IMR-90 (cell line): ENCODE measurements around the gene UBE2O. TPM values are rescaled to one million over a fixed set of nuclear protein-coding genes. Genes with fewer than 3 reads are reported as not detected.

Experiments used
- ATAC-seq: fragments of 200-7000 bp; cut with Tn5 transposase; 2 replicates; pipeline ENCODE4 v1.9.1; 2020; ENCODE audit warnings: low read depth, mild to moderate bottlenecking, moderate library complexity
- BruUV-seq: library from RNA; stranded (reverse); fragments of 400-500 nt; replicated peaks from 2 replicates; lab custom pipeline; 2021; lab: Mats Ljungman, UMichigan
- CTCF ChIA-PET: fragments of 300-600 bp; formaldehyde crosslinking; extraction: SDS; loops from one replicate; lab custom pipeline; 2021; ENCODE audit warnings: antibody characterized with exemption; lab: Yijun Ruan, JAX
- POLR2A ChIA-PET: fragments of 300-600 bp; sonication (Branson Sonifier 250); formaldehyde crosslinking; loops from one replicate; lab custom pipeline; 2022; ENCODE audit warnings: antibody characterized with exemption; ENCODE audit not compliant: unreplicated experiment; lab: Charles Lee
- DNase-seq: peaks from one replicate; pipeline ENCODE4 v3.0.0; 2013
- H2AFZ ChIP-seq: replicated peaks from 2 replicates; pipeline ENCODE3; 2013; ENCODE audit warnings: low read length, mild to moderate bottlenecking; ENCODE audit not compliant: poor library complexity
- H2AK5ac ChIP-seq: 2 replicates; pipeline ENCODE4 v1.6.1; 2013; ENCODE audit warnings: low read depth, low read length, inconsistent platforms
- H2AK9ac ChIP-seq: replicated peaks from 2 replicates; pipeline ENCODE3; 2013; ENCODE audit warnings: mild to moderate bottlenecking, low read depth, low read length, moderate library complexity; ENCODE audit not compliant: poor library complexity
- H2BK120ac ChIP-seq: 2 replicates; pipeline ENCODE4 v1.6.1; 2013; ENCODE audit warnings: low read depth, low read length, inconsistent platforms
- H2BK15ac ChIP-seq: 3 replicates; pipeline ENCODE4 v1.6.1; 2013; ENCODE audit warnings: low read depth, low read length, inconsistent platforms
- H2BK20ac ChIP-seq: 2 replicates; pipeline ENCODE4 v1.6.1; 2013; ENCODE audit warnings: low read depth, mild to moderate bottlenecking, inconsistent platforms, low read length, moderate library complexity
- H2BK5ac ChIP-seq: 2 replicates; pipeline ENCODE4 v1.6.1; 2013; ENCODE audit warnings: mild to moderate bottlenecking, low read depth, low read length, inconsistent platforms; ENCODE audit not compliant: poor library complexity, severe bottlenecking
- H3K14ac ChIP-seq: replicated peaks from 2 replicates; pipeline ENCODE4 v1.6.1; 2013; ENCODE audit warnings: low read depth, low read length, inconsistent platforms
- H3K18ac ChIP-seq: 2 replicates; pipeline ENCODE4 v1.6.1; 2013; ENCODE audit warnings: low read depth, low read length, control low read depth
- H3K23ac ChIP-seq: 2 replicates; pipeline ENCODE4 v1.6.1; 2013; ENCODE audit warnings: low read depth, low read length, inconsistent platforms
- H3K27ac ChIP-seq: 2 replicates; pipeline ENCODE4 v1.5.1; 2013; ENCODE audit warnings: mild to moderate bottlenecking, control low read depth, low read length; ENCODE audit not compliant: insufficient read depth
- H3K27me3 ChIP-seq: 2 replicates; pipeline ENCODE4 v1.6.1; 2013; ENCODE audit warnings: low read length; ENCODE audit not compliant: control insufficient read depth, insufficient read depth
- H3K36me3 ChIP-seq: 2 replicates; pipeline ENCODE4 v1.6.1; 2013; ENCODE audit warnings: low read length, mixed read lengths; ENCODE audit not compliant: control insufficient read depth, insufficient read depth
- H3K4ac ChIP-seq: 2 replicates; pipeline ENCODE4 v1.6.1; 2013; ENCODE audit warnings: low read depth, low read length, inconsistent platforms
- H3K4me1 ChIP-seq: 2 replicates; pipeline ENCODE4 v1.6.1; 2013; ENCODE audit warnings: low read length, mixed read lengths; ENCODE audit not compliant: control insufficient read depth, insufficient read depth
- H3K4me2 ChIP-seq: 2 replicates; pipeline ENCODE4 v1.6.1; 2013; ENCODE audit warnings: low read depth, mild to moderate bottlenecking, control low read depth, low read length, moderate library complexity
- H3K4me3 ChIP-seq: 2 replicates; pipeline ENCODE4 v1.5.1; 2013; ENCODE audit warnings: low read depth, mild to moderate bottlenecking, control low read depth, low read length, moderate library complexity; ENCODE audit not compliant: insufficient read depth
- H3K56ac ChIP-seq: 2 replicates; pipeline ENCODE4 v1.6.1; 2013; ENCODE audit warnings: low read length, inconsistent platforms; ENCODE audit not compliant: insufficient read depth; ENCODE audit errors: extremely low read depth
- H3K79me1 ChIP-seq, 2 experiments: 2 replicates each; pipeline ENCODE4 v1.6.1; 2013; ENCODE audit warnings: low read length in 2 of 2, inconsistent platforms in 1 of 2, low read depth in 1 of 2
- H3K9ac ChIP-seq: 2 replicates; pipeline ENCODE4 v1.6.1; 2013; ENCODE audit warnings: low read depth, low read length, control low read depth
- H3K9me1 ChIP-seq: 2 replicates; pipeline ENCODE4 v1.6.1; 2013; ENCODE audit warnings: low read length, inconsistent platforms; ENCODE audit not compliant: insufficient read depth
- H3K9me3 ChIP-seq: 2 replicates; pipeline ENCODE4 v1.6.1; 2013; ENCODE audit warnings: low read length; ENCODE audit not compliant: control insufficient read depth, insufficient read depth
- H4K20me1 ChIP-seq: 2 replicates; pipeline ENCODE4 v1.6.1; 2013; ENCODE audit warnings: low read length, inconsistent platforms; ENCODE audit not compliant: insufficient read depth
- H4K5ac ChIP-seq: 2 replicates; pipeline ENCODE4 v1.6.1; 2013; ENCODE audit warnings: mild to moderate bottlenecking, low read depth, low read length, control low read depth
- H4K8ac ChIP-seq, 2 experiments: 2 replicates each; pipeline ENCODE4 v1.6.1; 2013; ENCODE audit warnings: low read depth in 2 of 2, low read length in 2 of 2, control low read depth in 1 of 2, inconsistent platforms in 1 of 2
- H4K91ac ChIP-seq: 2 replicates; pipeline ENCODE4 v1.6.1; 2013; ENCODE audit warnings: low read depth, low read length, inconsistent platforms; ENCODE audit not compliant: insufficient read depth
- BHLHE40 ChIP-seq: fragments of 150-350 bp; IDR thresholded peaks from 2 replicates; pipeline ENCODE4 v1.6.1; 2016; ENCODE audit warnings: mild to moderate bottlenecking, low read depth, low read length
- CHD1 ChIP-seq: IDR thresholded peaks from 2 replicates; pipeline ENCODE4 v1.6.1; 2012; ENCODE audit warnings: low read depth, low read length, improper control_type of control experiment
- RCOR1 ChIP-seq: IDR thresholded peaks from 2 replicates; pipeline ENCODE4 v1.6.1; 2012; ENCODE audit warnings: mild to moderate bottlenecking, low read length, improper control_type of control experiment; ENCODE audit not compliant: insufficient replicate concordance
- SMC3 ChIP-seq: fragments of 150-350 bp; IDR thresholded peaks from 2 replicates; pipeline ENCODE4 v1.6.1; 2016; ENCODE audit warnings: low read depth, mild to moderate bottlenecking, antibody characterized with exemption, low read length, moderate library complexity
- WGBS, 2 experiments: methylation state at CpG; one replicate each; pipeline versions ENCODE4 v1.1.5 to v1.1.7; 2013; ENCODE audit warnings: missing lambda C conversion rate in 2 of 2; ENCODE audit not compliant: insufficient read length in 1 of 2; ENCODE audit errors: extremely low coverage in 2 of 2; 5-methylcytosine and 5-hydroxymethylcytosine counted together
- dilution Hi-C: fragments of 300-500 bp; cut with HindIII; formaldehyde crosslinking; loops from one replicate; pipeline ENCODE4 v1.14.3; 2018; ENCODE audit warnings: low sequenced_read_pairs; ENCODE audit not compliant: unreplicated experiment
- in situ Hi-C: fragments of 300-500 bp; cut with MboI; formaldehyde crosslinking; loops from 3 replicates; pipeline ENCODE4 v1.14.3; 2019; ENCODE audit warnings: low sequenced_read_pairs, inconsistent platforms, mixed read lengths
- intact Hi-C: fragments of 100-400 bp; cut with micrococcal nuclease; formaldehyde crosslinking; loops from 2 replicates; pipeline ENCODE4 v1.10.0; 2022
- polyA plus RNA-seq, 3 experiments: library from polyadenylated mRNA; depleted of rRNA; stranded (reverse); fragments of >200 nt; gene quantifications; 2 replicates each; pipeline ENCODE4 v1.2.3, GENCODE V29; 2012; ENCODE audit warnings: low replicate concordance in 1 of 3
- total RNA-seq: library from RNA; depleted of rRNA; stranded (reverse); fragments of >200 nt; gene quantifications from 2 replicates; pipeline ENCODE4 v1.2.3, GENCODE V29; 2012
- TF ChIP-seq, protein P1 (sequence below): fragments of 150-350 bp; IDR thresholded peaks from 2 replicates; pipeline ENCODE4 v1.6.1; 2017; ENCODE audit warnings: mild to moderate bottlenecking, antibody characterized with exemption, low read length, low read depth

Gene UBE2O
- total and polyA plus RNA-seq, 2 of the 4 experiments (the other 2 are of a cell fraction), result 17.6 TPM

DNA sequence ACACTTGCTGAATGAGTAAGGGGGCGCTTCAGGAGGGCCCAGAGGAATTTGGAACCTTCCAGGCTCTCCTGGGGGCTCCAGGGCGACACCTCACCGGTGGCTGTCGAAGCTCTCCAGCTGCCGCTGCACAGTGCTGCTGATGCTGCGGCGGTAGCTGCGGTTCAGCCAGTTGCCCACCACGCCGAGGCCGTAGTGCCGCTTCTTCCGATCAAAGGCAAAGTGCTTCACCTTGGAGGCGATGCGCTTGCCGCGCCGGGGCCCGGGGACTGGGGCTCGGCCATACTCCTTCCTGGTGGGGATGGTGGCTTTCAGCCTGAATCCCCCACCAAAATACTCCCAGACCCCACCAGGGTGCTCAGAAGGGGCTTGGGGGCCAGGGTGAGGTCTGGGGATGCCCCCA is 23.8 kb upstream of the UBE2O start:
- Histone ChIP-seq H3K27ac (no peak overlapping the region), H3K36me3 (no peaks in the 10 kb centered on the region; the same call in 1 of the 2 replicates), H3K4me1 (no peaks in the 10 kb centered on the region; the same call in 1 of the 2 replicates), H2BK15ac (no peak overlapping the region), H3K4me2 (no peak overlapping the region), H3K14ac (no peak overlapping the region), H4K91ac (no peak overlapping the region), H2AK9ac (no peak overlapping the region), H3K27me3 (no peaks in the 10 kb centered on the region), H3K56ac (no peak overlapping the region), H3K4me3 (no peak overlapping the region), H3K23ac (no peak overlapping the region), H4K5ac (no peak overlapping the region), H2AK5ac (no peak overlapping the region), H3K9ac (no peak overlapping the region), H3K79me1 (no peaks in the 10 kb centered on the region), H3K18ac (no peak overlapping the region), H3K9me3 (no peaks in the 10 kb centered on the region), H3K4ac (no peak overlapping the region), H2BK120ac (no peak overlapping the region), H2BK5ac (no peak overlapping the region), H4K20me1 (no peaks in the 10 kb centered on the region), H4K8ac (no peak overlapping the region), H3K9me1 (peaks cover 2% of the 10 kb centered on the region; the same call in 1 of the 2 replicates), H2BK20ac (no peak overlapping the region), H2AFZ (no peak overlapping the region)
- intact Hi-C loops (no loop called here), dilution Hi-C loops (no loop called here), in situ Hi-C loops (no loop called here)
- DNase-seq (no peak), ATAC-seq (no peak)
- 72% methylated on average over 12 of the region's 20 CpGs; no CpG with 5 or more reads in 1 of the 2 experiments for WGBS, 2 experiments
- TF ChIP-seq BHLHE40 (no peak), RCOR1 (no peak), SMC3 (no peak), CHD1 (no peak)
- TF ChIP-seq, protein P1, sequence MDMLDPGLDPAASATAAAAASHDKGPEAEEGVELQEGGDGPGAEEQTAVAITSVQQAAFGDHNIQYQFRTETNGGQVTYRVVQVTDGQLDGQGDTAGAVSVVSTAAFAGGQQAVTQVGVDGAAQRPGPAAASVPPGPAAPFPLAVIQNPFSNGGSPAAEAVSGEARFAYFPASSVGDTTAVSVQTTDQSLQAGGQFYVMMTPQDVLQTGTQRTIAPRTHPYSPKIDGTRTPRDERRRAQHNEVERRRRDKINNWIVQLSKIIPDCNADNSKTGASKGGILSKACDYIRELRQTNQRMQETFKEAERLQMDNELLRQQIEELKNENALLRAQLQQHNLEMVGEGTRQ, result no peak
- POLR2A ChIA-PET, result no interaction called here
- no TSS peak for BruUV-seq
- CTCF ChIA-PET, result no interaction called here
